ENCODE measurements around the gene EIF4B.

EIF4B gene

DNA sequence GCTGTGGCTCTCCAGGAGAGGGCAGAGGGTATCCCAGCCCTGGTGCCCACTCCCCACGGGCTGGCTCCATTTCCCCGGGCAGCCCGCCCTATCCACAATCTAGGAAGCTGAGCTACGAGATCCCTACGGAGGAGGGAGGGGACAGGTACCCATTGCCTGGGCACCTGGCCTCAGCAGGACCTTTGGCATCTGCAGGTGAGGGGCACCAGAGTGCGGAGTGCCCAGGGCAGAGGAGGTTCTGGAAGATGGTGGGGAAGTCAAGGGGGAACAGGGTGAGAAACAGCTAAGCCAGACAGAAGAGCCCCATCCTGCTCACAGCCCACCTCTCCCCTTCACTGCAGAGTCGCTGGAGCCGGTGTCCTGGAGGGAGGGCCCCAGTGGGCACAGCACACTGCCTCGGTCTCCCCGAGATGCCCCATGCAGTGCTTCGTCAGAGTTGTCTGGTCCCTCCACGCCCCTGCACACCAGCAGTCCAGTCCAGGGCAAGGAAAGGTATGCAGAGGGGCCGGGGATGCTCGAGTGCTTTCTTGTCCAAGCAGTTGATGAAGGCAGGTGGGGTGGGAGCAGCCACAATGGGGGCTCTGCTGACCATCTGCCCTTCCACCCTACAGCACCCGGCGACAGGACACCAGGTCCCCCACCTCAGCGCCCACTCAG, 53.9 kb downstream of the EIF4B start:
- no peak for DNase-seq

- DNase-seq = peak; percentile 82
Observed at GRCh38 chr12:53060721-53061276, 54.5 kb downstream of the EIF4B start.

DNA sequence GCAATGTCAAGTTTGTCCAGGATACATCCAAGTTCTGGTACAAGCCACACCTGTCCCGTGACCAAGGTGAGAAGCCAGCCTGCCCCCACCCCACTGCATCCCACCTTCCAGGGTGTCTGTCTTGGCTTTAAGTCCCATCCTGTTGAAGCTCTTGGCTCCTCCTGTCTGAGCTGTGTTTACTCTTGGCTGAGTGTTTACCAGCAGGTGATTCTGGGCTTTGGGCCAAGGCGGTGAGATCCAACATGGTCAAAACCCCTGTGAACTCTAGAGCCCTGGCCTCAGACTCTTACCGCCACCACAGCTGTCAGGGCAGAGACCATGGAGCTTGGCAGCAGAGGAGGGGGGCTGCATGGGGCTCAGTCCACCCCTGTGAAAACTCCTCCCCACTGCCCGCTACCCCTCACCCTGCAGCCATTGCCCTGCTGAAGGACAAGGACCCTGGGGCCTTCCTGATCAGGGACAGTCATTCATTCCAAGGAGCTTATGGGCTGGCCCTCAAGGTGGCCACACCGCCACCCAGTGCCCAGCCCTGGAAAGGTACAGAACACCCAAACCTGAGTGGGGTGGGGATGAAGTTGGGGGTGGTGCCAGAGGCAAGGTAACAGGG, 55.3 kb downstream of the EIF4B start:
- peak; percentile 93 for DNase-seq

GRCh38 chr12:53062011-53062961, 56.0 kb downstream of the EIF4B start:
- no peak for DNase-seq

- DNase-seq = no peak
Observed at GRCh38 chr12:53062977-53063707, 56.9 kb downstream of the EIF4B start.

- no peak for DNase-seq
Observed at GRCh38 chr12:53063708-53064612, 57.7 kb downstream of the EIF4B start.

- DNase-seq = no peak
Observed at GRCh38 chr12:53064613-53065436, 58.6 kb downstream of the EIF4B start.

DNA sequence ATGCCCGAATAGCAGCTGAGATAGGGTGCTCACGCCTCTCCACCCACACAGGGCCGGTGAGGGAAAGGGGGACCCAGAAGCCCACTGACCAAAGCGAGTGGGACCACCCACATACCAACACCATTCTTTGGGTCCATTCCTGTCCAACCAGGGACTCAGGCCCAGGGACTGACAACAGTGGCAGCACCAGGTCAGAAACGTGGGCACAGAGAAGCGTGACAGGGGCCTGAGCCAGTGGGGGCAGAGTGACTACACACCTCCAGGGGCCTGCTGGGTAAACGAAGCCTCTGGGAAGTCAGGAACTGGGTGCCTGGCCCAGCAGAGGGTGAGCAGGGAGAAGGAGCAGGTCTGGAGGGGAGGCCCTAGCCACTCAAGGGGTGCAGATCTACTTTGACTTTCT, 59.2 kb downstream of the EIF4B start:
- no peak for DNase-seq

- peak; percentile 60 for DNase-seq
Observed at GRCh38 chr12:53065975-53066931, 60.0 kb downstream of the EIF4B start.

DNA sequence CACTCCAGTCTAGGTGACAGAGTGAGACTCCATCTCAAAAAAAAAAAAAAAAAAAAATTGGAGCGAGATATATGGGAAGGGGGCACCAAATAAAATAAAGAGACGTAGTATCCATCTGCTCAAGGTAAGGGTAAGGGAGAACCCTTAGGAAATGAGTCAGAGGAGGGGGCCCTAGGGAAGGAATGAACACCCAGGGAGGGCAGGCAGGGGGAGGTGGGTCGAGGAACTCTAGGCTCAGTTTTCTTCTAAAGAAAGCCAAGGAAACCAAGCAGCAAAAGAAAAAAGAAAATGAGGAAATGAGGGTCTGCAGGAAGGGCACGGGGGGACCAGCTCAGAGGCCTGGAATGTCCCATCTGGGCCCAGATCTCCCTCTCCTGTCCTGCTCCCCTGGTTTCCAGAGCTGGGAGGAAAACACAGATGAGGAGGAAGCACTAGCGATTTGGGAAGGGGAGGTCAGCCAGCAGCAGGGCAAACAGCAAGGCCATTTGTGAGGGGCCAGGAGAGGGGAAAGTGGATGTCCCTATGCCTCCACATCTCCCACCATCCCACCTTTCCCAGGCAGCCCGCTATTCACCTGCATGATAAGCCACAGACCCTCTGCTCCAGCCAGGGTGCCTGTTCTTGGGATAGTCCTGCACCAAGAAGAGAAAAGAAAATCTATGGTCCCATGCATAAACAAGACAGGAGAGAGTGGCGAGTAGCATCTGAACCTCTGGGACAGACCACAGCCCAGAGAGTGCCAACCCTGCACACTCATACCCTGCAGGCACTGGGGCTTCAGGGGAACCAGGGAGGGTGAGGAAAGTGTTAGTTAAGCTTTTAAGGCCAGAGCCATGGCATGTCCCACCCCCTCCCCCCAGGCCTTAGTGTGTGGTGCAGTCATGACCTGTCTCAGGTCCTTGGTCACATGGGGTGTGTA, 61.1 kb downstream of the EIF4B start:
- no peak for DNase-seq

DNA sequence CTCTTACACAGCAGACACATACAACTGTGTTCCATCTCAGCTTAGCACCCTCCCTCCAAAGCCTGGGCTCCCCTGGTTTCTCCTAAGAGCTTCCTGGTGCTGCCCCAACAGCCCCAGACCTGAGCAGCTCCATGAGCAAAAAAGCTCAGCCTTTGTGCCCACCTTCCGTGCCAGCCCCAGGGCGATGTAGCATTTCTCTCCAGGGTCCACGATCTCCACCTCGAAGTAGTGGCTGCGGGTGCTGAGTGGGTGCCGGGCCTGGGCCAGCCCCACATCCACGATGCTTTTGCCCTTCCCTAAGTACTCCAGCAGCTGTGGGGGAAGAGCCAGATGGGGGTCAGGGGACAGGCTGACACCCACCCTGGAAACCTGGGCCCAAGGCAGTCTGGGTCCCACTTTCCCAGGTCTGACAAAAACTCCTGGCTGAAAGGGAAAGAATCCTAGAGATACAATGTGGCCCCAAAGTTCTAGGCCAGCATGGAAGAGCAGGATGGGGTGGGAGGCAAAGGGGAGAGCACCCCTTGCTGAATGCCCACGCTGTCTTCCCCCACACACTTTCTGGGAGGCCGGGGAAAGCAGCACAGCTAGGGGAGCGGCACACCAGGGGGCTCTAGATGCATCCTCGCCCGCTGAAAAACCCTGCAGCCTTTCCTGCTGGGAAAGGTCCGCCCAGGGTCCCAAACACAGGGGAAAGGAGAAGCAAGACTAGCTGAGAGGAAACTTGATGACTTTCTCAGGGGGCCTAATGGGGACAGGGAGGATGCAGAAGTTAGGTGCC, 61.9 kb downstream of the EIF4B start:
- DNase-seq = no peak

GRCh38 chr12:53068811-53069585, 62.7 kb downstream of the EIF4B start:
- DNase-seq = no peak

DNA sequence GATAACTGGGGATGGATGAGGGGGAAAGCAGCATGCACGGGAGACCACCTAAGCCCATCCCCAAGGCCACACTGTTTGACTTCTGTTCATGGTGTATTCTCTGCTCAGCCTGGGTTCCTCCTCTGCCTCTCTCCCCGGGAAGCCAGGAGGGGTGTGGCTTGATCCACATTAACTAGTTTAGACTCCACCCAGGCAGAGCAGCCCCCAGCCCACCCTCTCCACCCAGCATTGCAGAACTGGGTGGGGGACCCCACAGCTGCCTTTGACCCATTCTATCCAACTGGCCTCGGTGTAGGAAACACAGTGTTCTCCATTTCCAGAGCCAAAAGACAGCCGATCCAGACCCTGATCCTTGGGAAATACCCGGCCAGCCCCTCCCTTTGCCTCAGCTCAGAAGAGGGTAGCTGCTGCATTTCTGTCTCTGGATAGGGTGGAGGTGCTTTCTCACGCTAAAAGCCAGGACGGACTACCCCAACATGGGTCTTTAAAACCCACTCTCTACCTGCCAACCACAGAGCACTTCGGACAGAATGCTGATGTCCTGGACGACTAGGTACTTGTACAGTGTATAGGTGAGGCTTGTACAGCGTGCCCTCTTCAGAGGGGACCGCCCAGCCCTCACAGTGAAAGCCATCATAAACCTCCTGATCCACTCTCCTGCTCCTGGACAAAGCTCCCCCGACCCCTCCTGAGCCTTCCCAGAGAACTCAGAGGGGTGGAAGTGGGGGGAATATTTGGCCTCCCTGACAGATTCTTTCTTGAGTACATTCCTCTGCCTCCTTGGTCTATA, 63.6 kb downstream of the EIF4B start:
- DNase-seq = no peak

- DNase-seq = no peak
Observed at GRCh38 chr12:53070877-53071492, 64.7 kb downstream of the EIF4B start.
